SK-N-SH (cell line): ENCODE measurements around the gene UBE2S. TPM values are rescaled to one million over a fixed set of nuclear protein-coding genes. Genes with fewer than 3 reads are reported as not detected.
"Not testable (repeated sequence)": the region's sequence is repeated elsewhere in the genome, so short reads cannot be mapped to it uniquely, and the experiment has no call there.

Source experiments
- CTCF ChIA-PET: fragments of 300-600, 350-600 bp; formaldehyde crosslinking; extraction: SDS; loops from one replicate; lab custom pipeline; 2021; lab: Yijun Ruan, JAX
- POLR2A ChIA-PET: fragments of 350-600 bp; sonication (Branson Sonifier 250); formaldehyde crosslinking; extraction: SDS; loops from one replicate; lab custom pipeline; 2020; ENCODE audit warnings: antibody characterized with exemption, inconsistent platforms; lab: Yijun Ruan, JAX
- DNase-seq: peaks from one replicate; pipeline ENCODE4 v3.0.0; 2012
- H2AFZ ChIP-seq: fragments of 200-600 bp; sonication (generic); 2 replicates; pipeline ENCODE4 v1.8.1; 2016; ENCODE audit warnings: antibody characterized with exemption, mild to moderate bottlenecking, low read depth
- H3F3A ChIP-seq: fragments of 200-600 bp; sonication (generic); replicated peaks from 2 replicates; pipeline ENCODE3; 2016; ENCODE audit warnings: antibody characterized with exemption, mild to moderate bottlenecking; ENCODE audit not compliant: insufficient read depth
- H3K27ac ChIP-seq, 2 experiments: fragments of 200-500 bp in 1 of 2; fragments of 200-600 bp in 1 of 2; sonication (Bioruptor generic) in 1 of 2; sonication (generic), shearing (Covaris generic) in 1 of 2; 2 replicates each; pipeline versions ENCODE4 v1.5.1 to v1.6.1; 2014 to 2016; ENCODE audit warnings: low read depth in 2 of 2, inconsistent platforms in 1 of 2, low read length in 1 of 2, mild to moderate bottlenecking in 1 of 2, mixed read lengths in 1 of 2
- H3K27me3 ChIP-seq: fragments of 200-600 bp; sonication (generic), shearing (Covaris generic); 2 replicates; pipeline ENCODE4 v1.6.1; 2016; ENCODE audit warnings: mixed run types; ENCODE audit not compliant: insufficient read depth
- H3K36me3 ChIP-seq, 2 experiments: fragments of 200-500 bp in 1 of 2; fragments of 200-600 bp in 1 of 2; sonication (Bioruptor generic) in 1 of 2; sonication (generic) in 1 of 2; replicated peaks in 1 of 2; 2 replicates each; pipeline versions ENCODE3 to v1.5.1; 2014 to 2016; ENCODE audit warnings: low read length in 1 of 2, mild to moderate bottlenecking in 1 of 2; ENCODE audit not compliant: insufficient read depth in 2 of 2, control insufficient read depth in 1 of 2
- H3K4me1 ChIP-seq, 2 experiments: fragments of 200-500 bp in 1 of 2; fragments of 200-600 bp in 1 of 2; sonication (Bioruptor generic) in 1 of 2; sonication (generic), shearing (Covaris generic) in 1 of 2; 2 replicates each; pipeline versions ENCODE4 v1.5.1 to v1.6.1; 2014 to 2016; ENCODE audit warnings: low read depth in 1 of 2, low read length in 1 of 2, mixed run types in 1 of 2; ENCODE audit not compliant: insufficient read depth in 2 of 2, control insufficient read depth in 1 of 2
- H3K4me2 ChIP-seq: fragments of 200-600 bp; sonication (generic), shearing (Covaris generic); 2 replicates; pipeline ENCODE4 v1.6.1; 2017; ENCODE audit warnings: mixed run types
- H3K4me3 ChIP-seq, 2 experiments: fragments of 200-500 bp in 1 of 2; fragments of 200-600 bp in 1 of 2; sonication (Bioruptor generic) in 1 of 2; sonication (generic), shearing (Covaris generic) in 1 of 2; 2 replicates each; pipeline versions ENCODE4 v1.5.1 to v1.8.1; 2014 to 2016; ENCODE audit warnings: low read depth in 2 of 2, inconsistent platforms in 1 of 2, low read length in 1 of 2, mild to moderate bottlenecking in 1 of 2, mixed read lengths in 1 of 2, moderate library complexity in 1 of 2
- H3K79me2 ChIP-seq: fragments of 200-600 bp; sonication (generic); 2 replicates; pipeline ENCODE4 v1.8.1; 2017; ENCODE audit warnings: mild to moderate bottlenecking; ENCODE audit not compliant: insufficient read depth
- H3K9ac ChIP-seq: fragments of 200-600 bp; sonication (generic); 2 replicates; pipeline ENCODE4 v1.6.1; 2017; ENCODE audit warnings: mixed run types
- H3K9me2 ChIP-seq: fragments of 200-600 bp; sonication (generic); 2 replicates; pipeline ENCODE4 v1.6.1; 2017; ENCODE audit warnings: mixed run types
- H3K9me3 ChIP-seq: fragments of 200-600 bp; sonication (generic); 2 replicates; pipeline ENCODE4 v1.6.1; 2017; ENCODE audit warnings: mixed run types, mild to moderate bottlenecking, moderate library complexity
- H4K20me1 ChIP-seq: fragments of 200-600 bp; sonication (generic); 2 replicates; pipeline ENCODE4 v1.6.1; 2017; ENCODE audit warnings: mild to moderate bottlenecking, mixed run types; ENCODE audit not compliant: insufficient read depth
- FOSL2 ChIP-seq: IDR thresholded peaks from 2 replicates; pipeline ENCODE4 v1.4.0; 2012; ENCODE audit warnings: low read depth, mild to moderate bottlenecking, moderate library complexity, borderline replicate concordance
- GABPA ChIP-seq: IDR thresholded peaks from 2 replicates; pipeline ENCODE4 v1.4.0; 2012; ENCODE audit warnings: low read depth, mild to moderate bottlenecking
- MEF2A ChIP-seq: IDR thresholded peaks from 2 replicates; pipeline ENCODE4 v1.4.0; 2012; ENCODE audit warnings: low read depth, borderline replicate concordance
- NRF1 ChIP-seq: IDR thresholded peaks from 2 replicates; pipeline ENCODE4 v1.6.1; 2012; ENCODE audit warnings: low read depth, mild to moderate bottlenecking, low read length
- RAD21 ChIP-seq: IDR thresholded peaks from 2 replicates; pipeline ENCODE4 v1.6.1; 2012; ENCODE audit warnings: mild to moderate bottlenecking, low read length
- RCOR1 ChIP-seq: fragments of 150-350 bp; IDR thresholded peaks from 2 replicates; pipeline ENCODE4 v1.6.1; 2017; ENCODE audit warnings: antibody characterized with exemption, low read length
- RFX5 ChIP-seq: IDR thresholded peaks from 2 replicates; pipeline ENCODE4 v1.6.1; 2012; ENCODE audit warnings: mild to moderate bottlenecking, improper control_type of control experiment, low read length
- SIN3A ChIP-seq: IDR thresholded peaks from 2 replicates; pipeline ENCODE4 v1.6.1; 2012; ENCODE audit warnings: low read depth, mild to moderate bottlenecking, low read length, moderate library complexity, borderline replicate concordance
- SMC3 ChIP-seq: IDR thresholded peaks from 2 replicates; pipeline ENCODE4 v1.6.1; 2012; ENCODE audit warnings: low read depth, low read length, improper control_type of control experiment
- TAF1 ChIP-seq: IDR thresholded peaks from 2 replicates; pipeline ENCODE4 v1.6.1; 2012; ENCODE audit warnings: low read depth, mild to moderate bottlenecking, low read length, moderate library complexity, borderline replicate concordance
- WGBS: methylation state at CpG from one replicate; pipeline ENCODE4 v1.1.6; 2017; ENCODE audit warnings: low lambda C conversion rate; 5-methylcytosine and 5-hydroxymethylcytosine counted together
- polyA plus RNA-seq, 3 experiments: library from polyadenylated mRNA; depleted of rRNA; stranded (reverse); fragments of >200 nt; gene quantifications; 2 replicates each; pipeline ENCODE4 v1.2.3, GENCODE V29; 2012
- TF ChIP-seq, protein P1 (sequence below): IDR thresholded peaks from 2 replicates; pipeline ENCODE4 v1.4.0; 2012; ENCODE audit warnings: low read depth
- TF ChIP-seq, protein P2 (sequence below): IDR thresholded peaks from 2 replicates; pipeline ENCODE4 v1.6.1; 2012; ENCODE audit warnings: mild to moderate bottlenecking, low read depth, low read length, moderate library complexity
- TF ChIP-seq, protein P3 (sequence below): fragments of 200-600 bp; sonication (generic); IDR thresholded peaks from 2 replicates; pipeline ENCODE4 v1.6.1; 2017; ENCODE audit warnings: antibody characterized with exemption, mild to moderate bottlenecking, moderate library complexity
- TF ChIP-seq, protein P4 (sequence below): IDR thresholded peaks from 2 replicates; pipeline ENCODE4 v1.4.0; 2012; ENCODE audit warnings: low read depth, borderline replicate concordance

Gene UBE2S
- polyA plus RNA-seq, 1 of the 3 experiments (the other 2 are of a cell fraction): 133 TPM

DNA sequence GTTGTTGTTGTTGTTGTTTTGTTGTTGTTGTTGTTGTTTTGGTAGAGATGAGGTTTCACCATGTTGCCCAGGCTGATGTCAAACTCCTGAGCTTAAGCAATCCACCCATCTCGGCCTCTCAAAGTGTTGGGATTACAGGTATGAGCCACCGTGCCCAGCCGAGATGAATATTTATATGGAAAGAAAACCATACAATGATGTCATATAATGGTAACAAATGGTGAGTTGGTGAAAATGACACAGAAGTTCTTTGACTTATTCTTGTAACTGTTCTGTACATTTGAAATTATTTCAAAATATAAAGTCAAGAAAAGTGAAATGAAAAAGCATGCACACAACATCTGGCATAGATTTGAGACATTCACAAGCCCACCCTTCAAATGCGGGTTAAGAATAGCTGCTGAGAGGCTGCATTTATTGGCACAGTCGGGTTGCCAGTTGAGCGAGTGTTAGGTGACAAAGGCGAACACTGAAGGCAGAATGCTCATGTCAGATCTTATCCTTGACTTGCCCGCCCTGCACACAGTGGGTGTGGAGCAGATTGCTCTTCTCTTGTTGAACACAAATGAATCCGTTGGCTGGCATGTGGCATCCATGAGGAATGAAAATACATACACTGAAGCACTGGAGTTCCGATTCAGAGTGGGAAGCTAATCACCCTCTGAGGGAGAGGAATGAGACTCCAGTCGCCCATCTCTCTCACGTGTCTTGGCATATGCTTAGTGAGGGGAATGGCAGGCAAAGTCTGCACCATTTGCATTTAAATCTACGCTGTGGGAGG is 15.8 kb upstream of the UBE2S start:
- H3K9me3 ChIP-seq: no peaks in the 10 kb centered on the region
- no peaks in the 10 kb centered on the region for H3K9me2 ChIP-seq
- POLR2A ChIA-PET: no interaction called here
- H3K27ac ChIP-seq: no peak overlapping the region
- no peak overlapping the region for H3K4me2 ChIP-seq
- H4K20me1 ChIP-seq: no peaks in the 10 kb centered on the region
- TF ChIP-seq, protein P1, sequence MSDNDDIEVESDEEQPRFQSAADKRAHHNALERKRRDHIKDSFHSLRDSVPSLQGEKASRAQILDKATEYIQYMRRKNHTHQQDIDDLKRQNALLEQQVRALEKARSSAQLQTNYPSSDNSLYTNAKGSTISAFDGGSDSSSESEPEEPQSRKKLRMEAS: no peak
- TF ChIP-seq RAD21 (no peak), NRF1 (no peak), GABPA (no peak), TAF1 (no peak), RCOR1 (no peak), SIN3A (no peak), SMC3 (no peak)
- TF ChIP-seq, all 33 proteins: peak for 0
- no peak for DNase-seq
- Histone ChIP-seq H3K27me3 (no peaks in the 10 kb centered on the region; the same call in 1 of the 2 replicates), H2AFZ (no peak overlapping the region), H3K36me3 (no peaks in the 10 kb centered on the region), H3K4me3 (no peak overlapping the region), H3K79me2 (no peaks in the 10 kb centered on the region), H3K9ac (no peak overlapping the region), H3F3A (no peaks in the 10 kb centered on the region), H3K4me1 (no peaks in the 10 kb centered on the region)
- WGBS: 46% methylated on average over 12 of the region's 13 CpGs
- CTCF ChIA-PET: interaction anchor here (0.8 to 1.3 kb wide), 2 partner anchors 122 to 276 kb away, joined by 3 read pairs; no protein-coding TSS in a partner anchor

DNA sequence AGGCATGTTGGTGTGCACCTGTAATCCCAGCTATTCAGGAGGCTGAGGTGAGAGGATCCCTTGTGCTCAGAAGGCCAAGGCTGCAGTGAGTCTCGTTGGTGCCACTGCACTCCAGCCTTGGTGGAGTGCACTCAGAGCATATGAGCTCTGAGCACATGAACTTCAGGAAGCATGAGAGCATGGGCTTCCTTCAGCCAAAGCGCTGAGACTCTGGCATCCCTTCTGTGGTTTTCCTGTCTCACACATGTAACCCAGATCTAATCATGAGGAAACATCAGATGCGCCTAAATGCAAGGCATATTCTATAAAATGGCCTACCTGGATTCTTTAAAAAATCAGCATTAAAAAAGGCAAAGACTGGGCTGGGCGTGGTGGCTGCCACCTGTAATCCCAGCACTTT is 13.7 kb upstream of the UBE2S start:
- H2AFZ ChIP-seq, H3K9me2 ChIP-seq, H3K27ac ChIP-seq, H3K36me3 ChIP-seq, H3K9ac ChIP-seq, H3K4me2 ChIP-seq, H3F3A ChIP-seq, H3K9me3 ChIP-seq, H4K20me1 ChIP-seq, H3K4me3 ChIP-seq, CTCF ChIA-PET, POLR2A ChIA-PET, H3K27me3 ChIP-seq, H3K4me1 ChIP-seq, H3K79me2 ChIP-seq, DNase-seq: not testable (repeated sequence)
- WGBS: 38% methylated on average over 4 of the region's 4 CpGs

DNA sequence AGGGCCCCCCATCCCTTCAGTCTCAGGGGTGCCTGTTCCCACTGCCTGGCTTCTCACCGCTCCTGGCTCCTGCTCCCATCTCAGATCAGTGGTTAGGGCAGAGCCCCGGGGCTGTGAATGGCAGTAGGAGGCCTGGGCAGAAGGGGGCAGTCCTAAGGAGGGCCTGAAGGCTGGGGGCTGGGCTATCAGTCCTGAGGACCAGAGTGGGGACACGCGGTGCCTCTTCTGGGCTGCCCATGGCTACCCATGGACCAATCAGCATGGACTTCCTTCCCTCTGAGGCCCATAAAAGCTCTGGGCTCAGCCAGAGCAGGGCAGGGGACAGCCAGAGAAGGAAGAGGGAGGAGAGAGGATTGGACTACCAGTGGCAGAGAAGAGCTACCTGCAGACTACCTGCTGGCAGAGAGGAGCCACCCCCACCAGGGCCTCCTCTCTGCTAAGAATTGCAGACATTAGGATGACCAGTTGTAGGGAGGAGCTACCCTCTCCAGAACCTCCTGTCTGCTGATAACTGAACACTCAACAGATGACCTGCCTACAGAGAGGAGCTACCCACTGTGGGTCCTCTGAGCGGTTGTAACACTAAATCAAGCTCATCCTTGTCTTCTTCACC is 12.1 kb upstream of the UBE2S start:
- no peak for DNase-seq
- no peaks in the 10 kb centered on the region for H3K9me2 ChIP-seq
- H3K9ac ChIP-seq: no peak overlapping the region
- H3K9me3 ChIP-seq: no peaks in the 10 kb centered on the region
- no peaks in the 10 kb centered on the region for H3K36me3 ChIP-seq
- H3K27me3 ChIP-seq: no peaks in the 10 kb centered on the region
- no peaks in the 10 kb centered on the region for H3K4me1 ChIP-seq
- no peak overlapping the region for H2AFZ ChIP-seq
- H4K20me1 ChIP-seq: no peaks in the 10 kb centered on the region
- H3F3A ChIP-seq: peaks cover 5% of the 10 kb centered on the region
- CTCF ChIA-PET: interaction anchor here (0.8 to 3.4 kb wide), 9 partner anchors 8 to 278 kb away, joined by 3 to 63 read pairs (median 12); no protein-coding TSS in a partner anchor
- 39% methylated on average over 3 of the region's 5 CpGs for WGBS
- H3K79me2 ChIP-seq: no peaks in the 10 kb centered on the region
- no peak for TF ChIP-seq RFX5
- TF ChIP-seq MEF2A: no peak
- TF ChIP-seq, protein P2, sequence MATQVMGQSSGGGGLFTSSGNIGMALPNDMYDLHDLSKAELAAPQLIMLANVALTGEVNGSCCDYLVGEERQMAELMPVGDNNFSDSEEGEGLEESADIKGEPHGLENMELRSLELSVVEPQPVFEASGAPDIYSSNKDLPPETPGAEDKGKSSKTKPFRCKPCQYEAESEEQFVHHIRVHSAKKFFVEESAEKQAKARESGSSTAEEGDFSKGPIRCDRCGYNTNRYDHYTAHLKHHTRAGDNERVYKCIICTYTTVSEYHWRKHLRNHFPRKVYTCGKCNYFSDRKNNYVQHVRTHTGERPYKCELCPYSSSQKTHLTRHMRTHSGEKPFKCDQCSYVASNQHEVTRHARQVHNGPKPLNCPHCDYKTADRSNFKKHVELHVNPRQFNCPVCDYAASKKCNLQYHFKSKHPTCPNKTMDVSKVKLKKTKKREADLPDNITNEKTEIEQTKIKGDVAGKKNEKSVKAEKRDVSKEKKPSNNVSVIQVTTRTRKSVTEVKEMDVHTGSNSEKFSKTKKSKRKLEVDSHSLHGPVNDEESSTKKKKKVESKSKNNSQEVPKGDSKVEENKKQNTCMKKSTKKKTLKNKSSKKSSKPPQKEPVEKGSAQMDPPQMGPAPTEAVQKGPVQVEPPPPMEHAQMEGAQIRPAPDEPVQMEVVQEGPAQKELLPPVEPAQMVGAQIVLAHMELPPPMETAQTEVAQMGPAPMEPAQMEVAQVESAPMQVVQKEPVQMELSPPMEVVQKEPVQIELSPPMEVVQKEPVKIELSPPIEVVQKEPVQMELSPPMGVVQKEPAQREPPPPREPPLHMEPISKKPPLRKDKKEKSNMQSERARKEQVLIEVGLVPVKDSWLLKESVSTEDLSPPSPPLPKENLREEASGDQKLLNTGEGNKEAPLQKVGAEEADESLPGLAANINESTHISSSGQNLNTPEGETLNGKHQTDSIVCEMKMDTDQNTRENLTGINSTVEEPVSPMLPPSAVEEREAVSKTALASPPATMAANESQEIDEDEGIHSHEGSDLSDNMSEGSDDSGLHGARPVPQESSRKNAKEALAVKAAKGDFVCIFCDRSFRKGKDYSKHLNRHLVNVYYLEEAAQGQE: no peak
- TF ChIP-seq, protein P3, sequence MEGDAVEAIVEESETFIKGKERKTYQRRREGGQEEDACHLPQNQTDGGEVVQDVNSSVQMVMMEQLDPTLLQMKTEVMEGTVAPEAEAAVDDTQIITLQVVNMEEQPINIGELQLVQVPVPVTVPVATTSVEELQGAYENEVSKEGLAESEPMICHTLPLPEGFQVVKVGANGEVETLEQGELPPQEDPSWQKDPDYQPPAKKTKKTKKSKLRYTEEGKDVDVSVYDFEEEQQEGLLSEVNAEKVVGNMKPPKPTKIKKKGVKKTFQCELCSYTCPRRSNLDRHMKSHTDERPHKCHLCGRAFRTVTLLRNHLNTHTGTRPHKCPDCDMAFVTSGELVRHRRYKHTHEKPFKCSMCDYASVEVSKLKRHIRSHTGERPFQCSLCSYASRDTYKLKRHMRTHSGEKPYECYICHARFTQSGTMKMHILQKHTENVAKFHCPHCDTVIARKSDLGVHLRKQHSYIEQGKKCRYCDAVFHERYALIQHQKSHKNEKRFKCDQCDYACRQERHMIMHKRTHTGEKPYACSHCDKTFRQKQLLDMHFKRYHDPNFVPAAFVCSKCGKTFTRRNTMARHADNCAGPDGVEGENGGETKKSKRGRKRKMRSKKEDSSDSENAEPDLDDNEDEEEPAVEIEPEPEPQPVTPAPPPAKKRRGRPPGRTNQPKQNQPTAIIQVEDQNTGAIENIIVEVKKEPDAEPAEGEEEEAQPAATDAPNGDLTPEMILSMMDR: no peak
- TF ChIP-seq, protein P4, sequence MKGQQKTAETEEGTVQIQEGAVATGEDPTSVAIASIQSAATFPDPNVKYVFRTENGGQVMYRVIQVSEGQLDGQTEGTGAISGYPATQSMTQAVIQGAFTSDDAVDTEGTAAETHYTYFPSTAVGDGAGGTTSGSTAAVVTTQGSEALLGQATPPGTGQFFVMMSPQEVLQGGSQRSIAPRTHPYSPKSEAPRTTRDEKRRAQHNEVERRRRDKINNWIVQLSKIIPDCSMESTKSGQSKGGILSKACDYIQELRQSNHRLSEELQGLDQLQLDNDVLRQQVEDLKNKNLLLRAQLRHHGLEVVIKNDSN: no peak
- no peak for TF ChIP-seq SMC3
- no peak for TF ChIP-seq FOSL2
- no peak overlapping the region for H3K4me3 ChIP-seq
- POLR2A ChIA-PET: interaction anchor here (1.3 kb wide), 1 partner anchor 13 kb away, joined by 7 read pairs; the partner anchor contains the start of gene UBE2S
- H3K27ac ChIP-seq: no peak overlapping the region
- H3K4me2 ChIP-seq: no peak overlapping the region
